K562 (cell line): Measurements from ENCODE around the gene PRM2. TPM values are rescaled to one million over a fixed set of nuclear protein-coding genes. Genes with fewer than 3 reads are reported as not detected.

ENCODE experiments used
- ATAC-seq: fragments of 200-7000 bp; cut with Tn5 transposase; 3 replicates; pipeline ENCODE4 v1.9.1; 2020; ENCODE audit warnings: moderate library complexity
- BruUV-seq: library from RNA; stranded (reverse); fragments of 400-500 nt; replicated peaks from 2 replicates; lab custom pipeline; 2021; lab: Mats Ljungman, UMichigan
- CTCF ChIA-PET: fragments of 300-600 bp; formaldehyde crosslinking; extraction: SDS; loops from one replicate; lab custom pipeline; 2021; ENCODE audit warnings: low intra/inter-chr PET ratio; lab: Yijun Ruan, JAX
- POLR2A ChIA-PET: fragments of 300-600, 350-650 bp; sonication (Branson Sonifier 250); formaldehyde crosslinking; extraction: SDS; loops from one replicate; lab custom pipeline; 2021; ENCODE audit warnings: antibody characterized with exemption, inconsistent platforms; lab: Yijun Ruan, JAX
- DNase-seq, 4 experiments: peaks; one replicate each; pipeline versions ENCODE4 v3.0.0 to v3.0.0-alpha.2; 2011 to 2018; ENCODE audit warnings: low spot score in 3 of 4, mixed read lengths in 3 of 4; ENCODE audit errors: extremely low read depth in 1 of 4
- FAIRE-seq: peaks from 2 replicates; lab custom pipeline; 2011; peaks lifted over from hg19 to GRCh38; lab: Jason Lieb, UNC
- H2AFZ ChIP-seq: 2 replicates; pipeline ENCODE4 v1.6.0; 2011; ENCODE audit warnings: low read depth, low read length, control low read depth, inconsistent platforms
- H3K27ac ChIP-seq: fragments of 200-600 bp; 3 replicates; pipeline ENCODE4 v1.8.0; 2011; ENCODE audit warnings: low read depth, mild to moderate bottlenecking, control low read depth, inconsistent platforms, low read length, moderate library complexity, mixed read lengths; ENCODE audit errors: extremely low read depth
- H3K27me3 ChIP-seq, 2 experiments: fragments of 300-600 bp in 1 of 2; 2 replicates in 1 of 2; 3 replicates in 1 of 2; pipeline versions ENCODE4 v1.6.0 to v1.8.0; 2011; ENCODE audit warnings: inconsistent platforms in 2 of 2, low read length in 2 of 2, mild to moderate bottlenecking in 1 of 2, mixed read lengths in 1 of 2, moderate library complexity in 1 of 2; ENCODE audit not compliant: control insufficient read depth in 2 of 2, insufficient read depth in 2 of 2
- H3K36me3 ChIP-seq: fragments of 300-600 bp; 3 replicates; pipeline ENCODE4 v1.8.0; 2011; ENCODE audit warnings: mild to moderate bottlenecking, low read length, inconsistent platforms; ENCODE audit not compliant: control insufficient read depth, insufficient read depth
- H3K4me1 ChIP-seq, 2 experiments: fragments of 200-600 bp in 1 of 2; replicated peaks in 1 of 2; 2 replicates in 1 of 2; 3 replicates in 1 of 2; pipeline versions ENCODE4 v1.5.1 to v1.8.0; 2011; ENCODE audit warnings: inconsistent platforms in 2 of 2, low read length in 2 of 2, mild to moderate bottlenecking in 1 of 2, mixed read lengths in 1 of 2, moderate library complexity in 1 of 2; ENCODE audit not compliant: control insufficient read depth in 2 of 2, insufficient read depth in 2 of 2
- H3K4me2 ChIP-seq: 2 replicates; pipeline ENCODE4 v1.6.1; 2011; ENCODE audit warnings: low read length, control low read depth, inconsistent platforms, mixed read lengths; ENCODE audit not compliant: insufficient read depth
- H3K4me3 ChIP-seq: fragments of 200-600 bp; sonication (generic), shearing (Covaris generic); 2 replicates; pipeline ENCODE4 v1.5.1; 2016; ENCODE audit warnings: control low read depth, inconsistent platforms
- H3K79me2 ChIP-seq: fragments of 200-600 bp; 3 replicates; pipeline ENCODE4 v1.8.0; 2011; ENCODE audit warnings: low read length, inconsistent platforms; ENCODE audit not compliant: control insufficient read depth, insufficient read depth
- H3K9ac ChIP-seq, 2 experiments: 2 replicates each; pipeline versions ENCODE4 v1.6.0 to v1.6.1; 2011; ENCODE audit warnings: low read depth in 2 of 2, low read length in 2 of 2, control low read depth in 1 of 2, inconsistent platforms in 1 of 2, mild to moderate bottlenecking in 1 of 2, mixed read lengths in 1 of 2; ENCODE audit not compliant: insufficient read depth in 1 of 2
- H3K9me1 ChIP-seq: one replicate; pipeline ENCODE4 v1.6.0; 2011; ENCODE audit warnings: inconsistent platforms, mild to moderate bottlenecking, low read length, moderate library complexity; ENCODE audit not compliant: control insufficient read depth, insufficient read depth
- H3K9me3 ChIP-seq: replicated peaks from 2 replicates; pipeline ENCODE4 v1.5.1; 2011; ENCODE audit warnings: low read depth, low read length, inconsistent platforms; ENCODE audit not compliant: control insufficient read depth, insufficient read depth
- H4K20me1 ChIP-seq: replicated peaks from 2 replicates; pipeline ENCODE4 v1.6.1; 2011; ENCODE audit warnings: low read length, inconsistent platforms, mixed read lengths; ENCODE audit not compliant: control insufficient read depth, insufficient read depth
- KAT8 ChIP-seq: fragments of 450-650 bp; IDR thresholded peaks from 2 replicates; pipeline ENCODE4 v1.6.1; 2016; ENCODE audit warnings: low read depth, mild to moderate bottlenecking
- KDM5B ChIP-seq: fragments of 200-600 bp; sonication (generic); IDR thresholded peaks from 2 replicates; pipeline ENCODE4 v1.6.1; 2012; ENCODE audit warnings: low read depth, mild to moderate bottlenecking, moderate library complexity, low read length, control low read depth, inconsistent platforms; ENCODE audit not compliant: insufficient replicate concordance
- NFIX ChIP-seq: fragments of 250-450 bp; sonication (Bioruptor Pico); IDR thresholded peaks from 2 replicates; pipeline ENCODE4 v1.4.0; 2020; ENCODE audit warnings: low read depth, mild to moderate bottlenecking, moderate library complexity
- POLR2G ChIP-seq: fragments of 200-400 bp; formaldehyde crosslinking; IDR thresholded peaks from 2 replicates; pipeline ENCODE4 v1.6.1; 2017; ENCODE audit warnings: low read depth, mild to moderate bottlenecking, antibody characterized with exemption, low read length, moderate library complexity
- RBFOX2 ChIP-seq: fragments of 200-400 bp; formaldehyde crosslinking; IDR thresholded peaks from 2 replicates; pipeline ENCODE4 v1.6.1; 2017; ENCODE audit warnings: low read depth, mild to moderate bottlenecking, low read length, moderate library complexity
- RBM22 ChIP-seq: fragments of 200-400 bp; formaldehyde crosslinking; IDR thresholded peaks from 2 replicates; pipeline ENCODE4 v1.6.1; 2018; ENCODE audit warnings: low read length, low read depth; ENCODE audit not compliant: poor library complexity, severe bottlenecking
- SMARCC2 ChIP-seq: fragments of 450-650 bp; IDR thresholded peaks from 2 replicates; pipeline ENCODE4 v1.6.1; 2017; ENCODE audit warnings: antibody characterized with exemption, moderate library complexity, mild to moderate bottlenecking, low read depth
- TEAD1 ChIP-seq, 2 experiments: fragments of 450-650 bp in 1 of 2; sonication (generic) in 1 of 2; formaldehyde crosslinking; IDR thresholded peaks; 2 replicates each; pipeline versions ENCODE4 v1.4.0 to v1.8.0; 2020 to 2022; ENCODE audit warnings: mild to moderate bottlenecking in 2 of 2, missing genetic modification reagents in 1 of 2
- THRAP3 ChIP-seq: fragments of 450-650 bp; IDR thresholded peaks from 2 replicates; pipeline ENCODE4 v1.6.1; 2016; ENCODE audit warnings: mild to moderate bottlenecking, inconsistent platforms, borderline replicate concordance
- WGBS: fragments of 100-300 bp; shearing (Covaris generic); methylation state at CpG from one replicate; pipeline ENCODE4 v1.1.6; 2016; ENCODE audit warnings: low coverage, mixed read lengths; ENCODE audit not compliant: insufficient coverage; ENCODE audit errors: missing lambda C conversion rate; 5-methylcytosine and 5-hydroxymethylcytosine counted together
- in situ Hi-C: fragments of 300-500 bp; cut with MboI; formaldehyde crosslinking; loops from 4 replicates; pipeline ENCODE4 v1.15.0; 2018; ENCODE audit warnings: inconsistent platforms, mixed read lengths
- intact Hi-C: fragments of 100-400 bp; cut with micrococcal nuclease; formaldehyde crosslinking; loops from 2 replicates; pipeline ENCODE4 v1.14.2; 2022
- polyA plus RNA-seq, 8 experiments: library from polyadenylated mRNA; depleted of rRNA in 4 of 8; stranded (reverse) in 5 of 8; unstranded in 3 of 8; fragments of >200 nt; fragmentation: Nextera tagmentation in 2 of 8; fragmentation: Illumina TruSeq in 1 of 8; extraction: Ambion mirVana in 2 of 8; extraction: Trizol in 1 of 8; gene quantifications; 2 replicates each; pipeline versions ENCODE4 v1.2.1 to v1.2.3, GENCODE V29; 2011 to 2014; ENCODE audit warnings: inconsistent platforms in 1 of 8, missing spikeins in 1 of 8
- total RNA-seq, 7 experiments: library from RNA; depleted of rRNA in 6 of 7; stranded (reverse); fragments of >200 nt in 6 of 7; fragmentation: Illumina TruSeq in 2 of 7; extraction: Trizol in 2 of 7; gene quantifications; 2 replicates each; pipeline versions ENCODE4 v1.2.1 to v1.2.3, GENCODE V29; 2011 to 2021; ENCODE audit warnings: low replicate concordance in 1 of 7
- TF ChIP-seq, protein P1 (sequence below): fragments of 450-650 bp; formaldehyde crosslinking; conservative IDR thresholded peaks from 2 replicates; pipeline ENCODE4 v1.4.0; 2022; ENCODE audit warnings: mild to moderate bottlenecking, missing genetic modification characterization
- TF ChIP-seq, protein P2 (sequence below), 3 experiments: fragments of 200-800 bp in 1 of 3; fragments of 250-450 bp in 1 of 3; fragments of 450-650 bp in 1 of 3; sonication (Bioruptor Pico) in 1 of 3; sonication (Bioruptor generic) in 1 of 3; formaldehyde crosslinking in 1 of 3; IDR thresholded peaks; 2 replicates each; pipeline versions ENCODE4 v1.6.1 to v1.8.0; 2016 to 2022; ENCODE audit warnings: mild to moderate bottlenecking in 2 of 3, missing genetic modification characterization in 2 of 3, missing compliant biosample characterization in 1 of 3, moderate library complexity in 1 of 3

PRM2 gene
- total and polyA plus RNA-seq, 9 of the 15 experiments (the other 6 are each of a cell fraction or from before 2014, with no cell fraction given), result not detected

DNA sequence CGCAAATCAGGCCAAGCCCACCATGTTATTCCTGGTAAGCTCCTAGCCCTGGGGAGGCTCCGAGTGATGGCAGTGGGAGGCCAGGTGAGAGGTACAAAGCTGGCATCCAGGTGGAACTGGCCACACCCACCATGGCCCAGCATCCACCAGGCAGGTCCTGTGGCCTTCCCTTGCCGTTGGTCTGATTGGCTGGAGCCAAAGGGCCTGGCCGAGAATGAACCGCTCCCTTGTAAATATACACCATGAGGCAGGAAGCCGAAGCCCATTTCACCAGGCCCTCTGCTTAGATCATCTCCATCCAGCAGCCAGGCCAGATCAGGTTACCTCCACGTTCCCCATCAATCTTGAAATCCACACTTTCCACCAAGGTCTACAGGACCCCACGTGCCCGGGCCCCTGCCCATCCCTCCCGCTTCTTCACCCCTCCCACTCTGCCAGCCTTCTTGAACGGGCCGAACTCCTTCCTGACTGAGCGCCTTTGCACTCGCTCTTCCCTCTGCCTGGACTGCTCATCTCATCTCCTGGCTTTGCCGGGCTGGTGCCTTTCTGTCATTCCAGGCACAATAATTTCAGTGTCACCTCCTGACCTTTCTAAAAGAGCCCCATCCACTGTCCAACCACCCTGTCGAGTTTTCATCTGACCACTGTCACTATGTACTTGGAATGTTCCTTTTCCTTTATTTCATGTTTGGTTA is 26.0 kb downstream of the PRM2 start (continued):
- TF ChIP-seq, protein P1, sequence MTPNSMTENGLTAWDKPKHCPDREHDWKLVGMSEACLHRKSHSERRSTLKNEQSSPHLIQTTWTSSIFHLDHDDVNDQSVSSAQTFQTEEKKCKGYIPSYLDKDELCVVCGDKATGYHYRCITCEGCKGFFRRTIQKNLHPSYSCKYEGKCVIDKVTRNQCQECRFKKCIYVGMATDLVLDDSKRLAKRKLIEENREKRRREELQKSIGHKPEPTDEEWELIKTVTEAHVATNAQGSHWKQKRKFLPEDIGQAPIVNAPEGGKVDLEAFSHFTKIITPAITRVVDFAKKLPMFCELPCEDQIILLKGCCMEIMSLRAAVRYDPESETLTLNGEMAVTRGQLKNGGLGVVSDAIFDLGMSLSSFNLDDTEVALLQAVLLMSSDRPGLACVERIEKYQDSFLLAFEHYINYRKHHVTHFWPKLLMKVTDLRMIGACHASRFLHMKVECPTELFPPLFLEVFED (CRISPR knock-in tag), result no peak
- 0 out of 2 replicates have a peak, but pooled peaks have one; percentile 13 for TF ChIP-seq RBFOX2

DNA sequence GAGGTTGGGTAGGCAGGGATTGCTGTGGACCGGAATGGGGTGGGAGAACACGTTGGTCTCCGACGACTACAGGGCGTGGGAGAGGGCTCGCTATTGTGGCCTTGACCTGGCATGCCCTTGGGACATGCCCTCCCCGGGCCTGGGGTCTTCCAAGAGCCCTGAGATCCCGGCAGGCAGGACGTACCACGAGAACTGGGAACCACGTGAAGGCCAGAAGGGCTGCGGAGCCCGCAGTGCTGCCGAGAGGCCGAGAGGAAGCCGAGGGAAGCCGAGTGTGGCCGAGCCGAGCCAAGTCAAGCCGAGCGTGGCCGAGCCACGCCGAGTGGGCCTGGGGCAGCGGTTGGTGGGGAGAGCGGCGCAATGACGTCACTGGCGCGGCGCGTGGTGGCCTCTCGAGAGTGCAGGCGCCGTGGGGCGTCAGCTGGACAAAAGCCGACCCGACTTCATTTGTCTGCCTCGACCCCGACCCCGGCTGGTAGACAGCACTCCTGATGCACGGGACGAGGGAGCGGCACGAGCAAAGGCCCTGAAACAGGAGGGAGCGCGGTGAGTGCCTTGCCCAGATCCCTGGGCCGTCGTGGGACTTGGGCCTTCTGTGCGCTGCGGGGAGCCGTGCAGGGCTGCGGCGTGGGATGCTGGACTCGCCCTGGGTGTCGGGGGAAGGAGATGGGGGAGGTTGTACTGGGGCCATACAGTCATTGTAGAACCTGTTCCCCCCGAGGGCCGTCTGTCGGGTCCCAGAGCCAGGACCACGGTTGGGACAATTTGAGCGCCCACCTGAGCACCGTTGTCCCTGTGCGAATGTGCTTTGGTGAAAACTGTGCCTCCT is 26.8 kb downstream of the PRM2 start:
- H3K4me1 ChIP-seq, result peaks cover 24 to 26% of the 10 kb centered on the region in 2 experiments; a peak in 4 of 5 replicates
- no peak overlapping the region for H3K4me3 ChIP-seq
- H3K4me2 ChIP-seq, result no peak overlapping the region
- in situ Hi-C loops, result no loop called here
- intact Hi-C loops, result loop anchor here (10.0 kb wide), 2 partner anchors 45 to 115 kb away; no protein-coding TSS in a partner anchor
- peaks cover 21% of the 10 kb centered on the region for H3K79me2 ChIP-seq
- no peak overlapping the region for H3K27ac ChIP-seq
- no peaks in the 10 kb centered on the region for H3K9me3 ChIP-seq
- FAIRE-seq (no peak), ATAC-seq (no peak), DNase-seq (no peak)
- no peaks in the 10 kb centered on the region for H3K9me1 ChIP-seq
- WGBS, result 88% methylated on average over 49 of the region's 63 CpGs
- CTCF ChIA-PET, result no interaction called here
- no peaks in the 10 kb centered on the region for H4K20me1 ChIP-seq
- no peaks in the 10 kb centered on the region for H3K27me3 ChIP-seq
- H2AFZ ChIP-seq, result no peak overlapping the region
- no TSS peak for BruUV-seq
- POLR2A ChIA-PET, result interaction anchor here (0.6 kb wide), 1 partner anchor 121 kb away, joined by 3 read pairs; no protein-coding TSS in a partner anchor
- H3K9ac ChIP-seq, result peak overlapping the region in 1 of 2 experiments; percentile 17; a peak in 1 of 4 replicates
- peaks cover 25% of the 10 kb centered on the region; the same call in 1 of the 3 replicates for H3K36me3 ChIP-seq
- TF ChIP-seq, protein P2, sequence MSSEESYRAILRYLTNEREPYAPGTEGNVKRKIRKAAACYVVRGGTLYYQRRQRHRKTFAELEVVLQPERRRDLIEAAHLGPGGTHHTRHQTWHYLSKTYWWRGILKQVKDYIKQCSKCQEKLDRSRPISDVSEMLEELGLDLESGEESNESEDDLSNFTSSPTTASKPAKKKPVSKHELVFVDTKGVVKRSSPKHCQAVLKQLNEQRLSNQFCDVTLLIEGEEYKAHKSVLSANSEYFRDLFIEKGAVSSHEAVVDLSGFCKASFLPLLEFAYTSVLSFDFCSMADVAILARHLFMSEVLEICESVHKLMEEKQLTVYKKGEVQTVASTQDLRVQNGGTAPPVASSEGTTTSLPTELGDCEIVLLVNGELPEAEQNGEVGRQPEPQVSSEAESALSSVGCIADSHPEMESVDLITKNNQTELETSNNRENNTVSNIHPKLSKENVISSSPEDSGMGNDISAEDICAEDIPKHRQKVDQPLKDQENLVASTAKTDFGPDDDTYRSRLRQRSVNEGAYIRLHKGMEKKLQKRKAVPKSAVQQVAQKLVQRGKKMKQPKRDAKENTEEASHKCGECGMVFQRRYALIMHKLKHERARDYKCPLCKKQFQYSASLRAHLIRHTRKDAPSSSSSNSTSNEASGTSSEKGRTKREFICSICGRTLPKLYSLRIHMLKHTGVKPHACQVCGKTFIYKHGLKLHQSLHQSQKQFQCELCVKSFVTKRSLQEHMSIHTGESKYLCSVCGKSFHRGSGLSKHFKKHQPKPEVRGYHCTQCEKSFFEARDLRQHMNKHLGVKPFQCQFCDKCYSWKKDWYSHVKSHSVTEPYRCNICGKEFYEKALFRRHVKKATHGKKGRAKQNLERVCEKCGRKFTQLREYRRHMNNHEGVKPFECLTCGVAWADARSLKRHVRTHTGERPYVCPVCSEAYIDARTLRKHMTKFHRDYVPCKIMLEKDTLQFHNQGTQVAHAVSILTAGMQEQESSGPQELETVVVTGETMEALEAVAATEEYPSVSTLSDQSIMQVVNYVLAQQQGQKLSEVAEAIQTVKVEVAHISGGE (CRISPR knock-in tag; IDR thresholded peaks at IDR 0.05), result no peak
- TF ChIP-seq SMARCC2 (no peak), KAT8 (no peak), THRAP3 (no peak), RBFOX2 (peak; percentile 58), TEAD1 (CRISPR knock-in tag; IDR thresholded peaks at IDR 0.05) (no peak), POLR2G (peak; percentile 76), RBM22 (peak; percentile 35), KDM5B (peak; percentile 27), NFIX (CRISPR knock-in tag) (no peak)
